ENCODE measurements around the gene SMARCA4.
"Not testable (repeated sequence)": the region's sequence is repeated elsewhere in the genome, so short reads cannot be mapped to it uniquely, and the experiment has no call there.

The SMARCA4 gene

GRCh38 chr19:10981252-10981895 is 20.5 kb downstream of the SMARCA4 start:
- no peak for FAIRE-seq

GRCh38 chr19:10983026-10983425 is 22.2 kb downstream of the SMARCA4 start:
- no peak for FAIRE-seq

- FAIRE-seq: no peak
These were observed 23.4 kb downstream of the SMARCA4 start for GRCh38 chr19:10984166-10984735.

- FAIRE-seq: no peak
These were observed 24.7 kb downstream of the SMARCA4 start for GRCh38 chr19:10985502-10985901.

- FAIRE-seq: no peak
These were observed 25.7 kb downstream of the SMARCA4 start for GRCh38 chr19:10986301-10987127.

GRCh38 chr19:10987571-10988297 is 26.9 kb downstream of the SMARCA4 start:
- no peak for FAIRE-seq

GRCh38 chr19:10988380-10988779 is 27.6 kb downstream of the SMARCA4 start:
- no peak for FAIRE-seq

- no peak for FAIRE-seq
These were observed 28.1 kb downstream of the SMARCA4 start for GRCh38 chr19:10988921-10989320.

GRCh38 chr19:10991076-10991475 is 30.2 kb downstream of the SMARCA4 start:
- no peak for FAIRE-seq

- FAIRE-seq: no peak
These were observed 30.8 kb downstream of the SMARCA4 start for GRCh38 chr19:10991521-10992081.

GRCh38 chr19:10992174-10992573 is 31.3 kb downstream of the SMARCA4 start:
- FAIRE-seq: not testable (repeated sequence)

GRCh38 chr19:10995926-10996600 is 35.2 kb downstream of the SMARCA4 start:
- FAIRE-seq: no peak

GRCh38 chr19:10998045-10998533 is 37.3 kb downstream of the SMARCA4 start:
- FAIRE-seq: no peak

GRCh38 chr19:10998666-10999065 is 37.8 kb downstream of the SMARCA4 start:
- FAIRE-seq: no peak

- no peak for FAIRE-seq
These were observed 44.7 kb downstream of the SMARCA4 start for GRCh38 chr19:11005521-11005920.

GRCh38 chr19:11007385-11007784 is 46.6 kb downstream of the SMARCA4 start:
- FAIRE-seq: no peak

GRCh38 chr19:11007962-11008532 is 47.2 kb downstream of the SMARCA4 start:
- FAIRE-seq: no peak

- FAIRE-seq: no peak
These were observed 49.2 kb downstream of the SMARCA4 start for GRCh38 chr19:11010041-11010440.

GRCh38 chr19:11012507-11012906 is 51.7 kb downstream of the SMARCA4 start:
- no peak for FAIRE-seq

- no peak for FAIRE-seq
These were observed 52.9 kb downstream of the SMARCA4 start for GRCh38 chr19:11013771-11014170.

GRCh38 chr19:11014403-11014911 is 53.6 kb downstream of the SMARCA4 start:
- no peak for FAIRE-seq

GRCh38 chr19:11016631-11017030 is 55.8 kb downstream of the SMARCA4 start:
- no peak for FAIRE-seq

All from TTC549 (cell line).